HepG2 (cell line): ENCODE measurements around the gene TRMU.

Experiments
- EZH2 ChIP-seq: conservative IDR thresholded peaks from 2 replicates; pipeline ENCODE4 v1.6.1; 2012; ENCODE audit warnings: mild to moderate bottlenecking, low read depth, low read length, moderate library complexity
- HMGXB4 ChIP-seq, 2 experiments: sonication (generic) in 1 of 2; formaldehyde crosslinking in 1 of 2; IDR thresholded peaks; 2 replicates each; pipeline versions ENCODE4 v1.4.0 to v1.6.1; 2018 to 2020; ENCODE audit warnings: missing genetic modification reagents in 2 of 2, borderline replicate concordance in 1 of 2, low read depth in 1 of 2, mild to moderate bottlenecking in 1 of 2, missing biosample characterization in 1 of 2
- POLR2AphosphoS5 ChIP-seq: IDR thresholded peaks from 2 replicates; pipeline ENCODE4 v1.6.1; 2012; ENCODE audit warnings: low read depth, low read length
- RAD51 ChIP-seq: fragments of 450-650 bp; IDR thresholded peaks from 2 replicates; pipeline ENCODE4 v1.6.1; 2016; ENCODE audit warnings: borderline replicate concordance
- SRY ChIP-seq: sonication (generic); formaldehyde crosslinking; IDR thresholded peaks from 2 replicates; pipeline ENCODE4 v1.8.0; 2022; ENCODE audit warnings: mild to moderate bottlenecking, missing genetic modification reagents
- ZBTB7A ChIP-seq: sonication (generic); formaldehyde crosslinking; IDR thresholded peaks from 2 replicates; pipeline ENCODE4 v1.8.0; 2022; ENCODE audit warnings: mild to moderate bottlenecking, missing genetic modification reagents
- ZFX ChIP-seq: sonication (generic); formaldehyde crosslinking; IDR thresholded peaks from 2 replicates; pipeline ENCODE4 v1.4.0; 2020; ENCODE audit warnings: mild to moderate bottlenecking, low read depth, missing genetic modification reagents, moderate library complexity
- ZNF329 ChIP-seq: sonication (generic); formaldehyde crosslinking; IDR thresholded peaks from 2 replicates; pipeline ENCODE4 v1.9.0; 2021; ENCODE audit warnings: low read depth, mild to moderate bottlenecking, missing genetic modification reagents
- ZNF546 ChIP-seq: sonication (generic); formaldehyde crosslinking; conservative IDR thresholded peaks from 2 replicates; pipeline ENCODE4 v1.8.1; 2023; ENCODE audit warnings: mild to moderate bottlenecking, missing genetic modification reagents
- TF ChIP-seq, protein P1 (sequence below): sonication (generic); formaldehyde crosslinking; IDR thresholded peaks from 2 replicates; pipeline ENCODE4 v1.5.0; 2020; ENCODE audit warnings: mild to moderate bottlenecking, missing genetic modification reagents, moderate library complexity

DNA sequence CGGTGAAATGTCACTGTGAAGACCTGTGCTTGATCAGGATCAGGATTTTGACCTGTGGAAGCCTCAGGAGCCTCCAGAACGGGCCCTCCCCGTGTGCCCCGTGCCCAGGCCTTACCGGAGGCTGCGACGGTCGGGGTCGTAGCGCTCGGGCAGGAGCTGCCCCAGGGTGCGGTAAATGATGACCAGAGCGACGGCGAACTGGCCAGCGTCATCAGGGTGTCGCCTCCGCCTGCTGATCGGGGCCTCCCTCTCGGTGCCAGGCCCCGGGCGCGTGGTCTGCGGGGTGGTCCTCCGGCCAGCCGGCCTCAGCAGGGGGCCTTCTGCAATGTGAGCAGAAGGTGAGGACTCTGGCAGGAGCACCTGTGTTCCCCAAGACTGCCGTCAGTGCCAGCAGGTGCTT, 46.2 kb downstream of the TRMU start:
- no peak for TF ChIP-seq EZH2
- TF ChIP-seq, protein P1, sequence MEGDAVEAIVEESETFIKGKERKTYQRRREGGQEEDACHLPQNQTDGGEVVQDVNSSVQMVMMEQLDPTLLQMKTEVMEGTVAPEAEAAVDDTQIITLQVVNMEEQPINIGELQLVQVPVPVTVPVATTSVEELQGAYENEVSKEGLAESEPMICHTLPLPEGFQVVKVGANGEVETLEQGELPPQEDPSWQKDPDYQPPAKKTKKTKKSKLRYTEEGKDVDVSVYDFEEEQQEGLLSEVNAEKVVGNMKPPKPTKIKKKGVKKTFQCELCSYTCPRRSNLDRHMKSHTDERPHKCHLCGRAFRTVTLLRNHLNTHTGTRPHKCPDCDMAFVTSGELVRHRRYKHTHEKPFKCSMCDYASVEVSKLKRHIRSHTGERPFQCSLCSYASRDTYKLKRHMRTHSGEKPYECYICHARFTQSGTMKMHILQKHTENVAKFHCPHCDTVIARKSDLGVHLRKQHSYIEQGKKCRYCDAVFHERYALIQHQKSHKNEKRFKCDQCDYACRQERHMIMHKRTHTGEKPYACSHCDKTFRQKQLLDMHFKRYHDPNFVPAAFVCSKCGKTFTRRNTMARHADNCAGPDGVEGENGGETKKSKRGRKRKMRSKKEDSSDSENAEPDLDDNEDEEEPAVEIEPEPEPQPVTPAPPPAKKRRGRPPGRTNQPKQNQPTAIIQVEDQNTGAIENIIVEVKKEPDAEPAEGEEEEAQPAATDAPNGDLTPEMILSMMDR (CRISPR knock-in tag) = no peak
- no peak for TF ChIP-seq ZBTB7A (CRISPR knock-in tag)
- TF ChIP-seq POLR2AphosphoS5 = no peak
- TF ChIP-seq ZNF546 (CRISPR knock-in tag) = no peak
- no peak for TF ChIP-seq ZNF329 (CRISPR knock-in tag)
- no peak for TF ChIP-seq HMGXB4 (CRISPR knock-in tag; IDR thresholded peaks at IDR 0.05; ENCODE audit: borderline replicate concordance in 1 of 2, low read depth in 1 of 2)
- TF ChIP-seq SRY (CRISPR knock-in tag) = no peak
- no peak for TF ChIP-seq ZFX (CRISPR knock-in tag)
- TF ChIP-seq RAD51 = no peak
